HG03432 (cell line): Measurements from ENCODE around the gene SUPT20HL1.
"Not testable (repeated sequence)": the region's sequence is repeated elsewhere in the genome, so short reads cannot be mapped to it uniquely, and the experiment has no call there.

Source experiments
- ATAC-seq: cut with Tn5 transposase; IDR thresholded peaks from one replicate; pipeline ENCODE4 v1.9.1; 2021; ENCODE audit warnings: mild to moderate bottlenecking, moderate library complexity; ENCODE audit not compliant: unreplicated experiment

Gene SUPT20HL1

DNA sequence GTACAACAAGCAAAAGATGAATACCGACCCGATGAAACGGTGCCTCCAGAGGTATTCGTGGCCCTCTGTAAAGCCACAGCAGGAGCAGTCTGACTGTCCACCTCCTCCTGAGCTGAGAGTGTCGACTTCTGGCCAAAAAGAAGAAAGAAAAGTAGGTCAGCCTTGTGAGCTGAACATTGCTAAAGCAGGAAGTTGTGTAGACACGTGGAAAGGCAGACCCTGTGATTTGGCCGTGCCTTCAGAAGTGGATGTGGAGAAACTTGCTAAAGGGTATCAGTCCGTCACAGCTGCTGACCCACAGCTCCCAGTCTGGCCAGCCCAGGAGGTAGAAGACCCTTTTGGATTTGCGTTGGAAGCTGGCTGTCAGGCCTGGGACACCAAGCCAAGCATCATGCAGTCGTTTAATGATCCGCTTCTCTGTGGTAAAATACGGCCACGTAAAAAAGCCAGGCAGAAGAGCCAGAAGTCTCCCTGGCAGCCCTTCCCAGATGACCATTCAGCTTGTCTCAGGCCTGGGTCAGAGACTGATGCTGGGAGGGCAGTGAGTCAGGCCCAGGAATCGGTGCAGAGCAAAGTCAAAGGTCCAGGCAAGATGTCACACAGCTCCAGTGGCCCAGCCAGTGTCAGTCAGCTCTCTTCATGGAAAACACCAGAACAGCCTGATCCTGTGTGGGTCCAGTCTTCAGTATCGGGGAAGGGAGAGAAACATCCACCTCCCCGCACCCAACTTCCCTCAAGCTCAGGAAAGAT, 3.2 kb downstream of the SUPT20HL1 start:
- ATAC-seq: not testable (repeated sequence)

DNA sequence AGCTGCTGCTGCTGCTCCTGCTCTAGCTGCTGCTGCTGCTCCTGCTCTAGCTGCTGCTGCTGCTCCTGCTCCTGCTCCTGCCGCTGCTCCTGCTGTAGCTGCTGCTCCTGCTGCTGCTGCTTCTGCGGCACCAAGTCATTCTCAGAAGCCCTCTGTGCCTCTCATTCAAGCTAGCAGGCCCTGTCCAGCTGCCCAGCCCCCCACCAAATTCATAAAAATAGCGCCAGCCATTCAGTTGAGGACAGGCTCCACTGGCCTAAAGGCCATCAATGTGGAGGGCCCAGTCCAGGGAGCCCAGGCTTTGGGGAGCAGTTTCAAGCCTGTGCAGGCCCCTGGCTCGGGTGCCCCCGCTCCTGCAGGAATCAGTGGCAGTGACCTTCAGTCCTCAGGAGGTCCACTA, 3.9 kb downstream of the SUPT20HL1 start:
- ATAC-seq: no peak

DNA sequence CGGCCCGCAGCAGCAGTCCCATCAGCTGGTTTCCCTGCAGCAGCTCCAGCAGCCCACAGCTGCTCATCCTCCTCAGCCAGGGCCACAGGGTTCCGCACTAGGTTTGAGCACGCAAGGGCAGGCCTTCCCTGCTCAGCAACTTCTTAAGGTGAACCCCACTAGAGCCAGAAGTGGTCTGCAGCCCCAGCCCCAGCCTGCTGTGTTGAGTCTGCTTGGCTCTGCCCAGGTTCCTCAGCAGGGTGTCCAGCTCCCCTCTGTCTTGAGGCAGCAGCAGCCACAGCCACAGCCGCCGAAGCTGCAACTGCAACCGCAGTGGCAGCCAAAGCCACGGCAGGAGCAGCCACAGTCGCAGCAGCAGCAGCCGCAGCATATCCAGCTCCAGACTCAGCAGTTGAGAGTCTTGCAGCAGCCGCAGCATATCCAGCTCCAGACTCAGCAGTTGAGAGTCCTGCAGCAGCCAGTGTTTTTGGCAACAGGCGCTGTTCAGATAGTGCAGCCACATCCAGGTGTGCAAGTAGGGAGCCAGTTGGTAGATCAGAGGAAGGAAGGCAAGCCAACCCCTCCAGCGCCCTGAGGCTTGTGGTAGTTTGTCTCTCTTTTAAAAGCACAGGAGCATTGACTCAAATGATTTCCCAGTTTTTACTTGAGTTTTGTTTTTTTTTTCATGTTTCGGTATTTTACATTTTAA, 4.6 kb downstream of the SUPT20HL1 start:
- no peak for ATAC-seq

DNA sequence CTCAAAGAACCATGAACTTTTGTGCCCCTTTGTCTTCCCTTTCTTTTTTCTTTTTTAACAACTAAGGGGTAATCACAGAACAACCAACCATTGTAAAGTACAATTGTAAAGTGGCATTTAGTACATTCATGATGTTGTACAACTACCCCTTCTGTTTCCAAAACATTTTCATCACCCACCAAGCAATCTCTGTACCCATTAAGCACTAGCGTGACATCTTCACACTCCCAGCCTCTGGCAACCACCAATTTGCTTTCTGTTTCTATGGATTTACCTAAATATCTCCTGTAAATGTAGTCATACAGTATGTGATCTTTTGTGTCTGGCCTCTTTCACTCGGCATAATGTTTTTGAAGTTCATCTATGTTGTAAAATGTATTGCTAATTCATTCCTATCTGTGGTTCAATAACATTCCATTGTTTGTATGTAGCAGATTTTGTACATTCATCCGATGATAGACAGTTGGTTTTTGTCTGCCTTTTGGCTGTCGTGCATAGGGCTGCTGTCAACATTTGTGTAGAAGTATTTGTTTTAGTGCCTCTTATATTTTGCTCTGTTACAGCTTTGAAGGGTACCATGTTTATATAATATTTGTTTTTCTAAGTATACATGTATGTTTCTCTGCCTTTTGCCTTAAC, 6.4 kb downstream of the SUPT20HL1 start:
- ATAC-seq: not testable (repeated sequence)

DNA sequence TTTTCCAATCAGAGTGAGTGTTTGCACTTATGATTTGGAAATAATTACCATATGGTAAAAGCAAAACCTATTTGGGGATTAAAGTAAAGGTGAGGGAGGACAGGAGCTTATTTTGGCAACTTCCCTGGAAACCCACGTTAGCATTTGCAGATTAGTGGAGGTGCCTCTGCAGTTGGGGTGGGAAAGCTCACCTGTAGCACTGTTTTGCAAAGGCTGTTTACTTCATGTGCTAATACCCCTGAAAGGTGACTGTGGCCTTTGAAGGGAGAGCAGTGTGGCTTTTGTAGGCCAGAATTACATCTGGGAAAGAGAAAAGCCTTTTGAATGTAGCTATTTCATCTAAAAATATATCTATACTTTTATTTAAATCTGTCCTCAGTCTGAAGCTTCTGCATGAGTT, 9.4 kb downstream of the SUPT20HL1 start:
- ATAC-seq: no peak

DNA sequence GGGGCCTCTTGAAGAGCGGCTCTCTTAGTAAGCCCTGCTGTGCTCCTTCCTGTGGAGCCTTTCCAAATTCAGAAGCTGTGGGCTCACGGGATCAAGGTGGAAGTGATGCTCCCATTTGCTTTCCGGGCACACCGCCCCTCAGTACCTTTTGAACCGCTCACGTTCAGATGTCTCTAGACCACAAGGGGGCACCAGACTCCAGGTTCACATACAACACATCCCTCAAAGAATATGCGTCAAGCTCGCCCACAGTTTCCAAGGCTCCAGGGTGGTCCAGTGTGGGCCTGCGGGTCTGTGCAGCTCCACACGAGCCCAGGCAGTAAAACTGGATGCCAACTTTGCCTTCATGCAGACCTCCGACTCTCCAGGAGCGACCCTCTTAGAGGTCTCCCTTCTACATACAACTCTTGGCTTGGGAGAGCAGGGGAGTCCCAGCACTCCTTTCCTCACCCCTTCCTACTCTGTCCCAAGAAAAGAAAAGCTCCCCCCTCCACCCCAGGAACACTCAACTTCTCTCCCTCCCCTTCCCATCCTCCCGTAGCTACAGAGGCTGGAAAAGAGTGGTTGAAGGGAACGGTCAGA, 11.0 kb downstream of the SUPT20HL1 start:
- peak; percentile 74 for ATAC-seq

DNA sequence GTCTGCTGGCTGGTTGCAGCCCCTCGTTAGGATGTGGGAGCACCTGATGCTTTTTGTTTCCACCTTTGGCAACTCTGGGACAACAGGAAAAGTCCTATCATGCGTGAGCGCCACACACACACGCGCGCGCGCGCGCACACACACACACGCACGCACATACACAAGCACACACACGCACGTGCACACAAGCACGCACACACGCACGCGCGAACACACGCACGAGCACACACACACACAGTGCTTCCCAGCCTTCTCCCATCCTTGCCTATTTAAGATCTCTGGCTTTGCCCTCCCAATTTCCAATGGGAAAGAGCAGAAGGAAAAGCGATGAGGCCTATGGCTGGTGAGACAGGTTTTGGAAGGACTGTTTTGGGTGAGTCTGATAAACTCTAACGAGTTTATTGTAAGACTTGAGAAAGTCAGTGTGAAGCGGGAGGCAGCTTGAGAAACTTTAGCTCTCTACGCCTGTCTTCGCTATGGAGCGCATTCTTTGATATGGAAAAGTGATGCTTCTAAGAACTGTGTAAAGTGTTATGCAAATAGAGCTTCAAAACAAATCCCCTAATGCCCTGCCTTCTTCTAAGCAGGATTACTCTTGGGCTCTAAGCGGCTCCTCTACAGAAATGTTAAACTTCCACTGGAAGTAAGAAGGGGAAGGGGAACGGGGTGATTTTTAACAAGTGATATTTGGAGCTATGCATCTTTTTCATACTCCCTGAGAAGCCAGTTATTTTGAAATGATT, 11.8 kb downstream of the SUPT20HL1 start:
- no peak for ATAC-seq

DNA sequence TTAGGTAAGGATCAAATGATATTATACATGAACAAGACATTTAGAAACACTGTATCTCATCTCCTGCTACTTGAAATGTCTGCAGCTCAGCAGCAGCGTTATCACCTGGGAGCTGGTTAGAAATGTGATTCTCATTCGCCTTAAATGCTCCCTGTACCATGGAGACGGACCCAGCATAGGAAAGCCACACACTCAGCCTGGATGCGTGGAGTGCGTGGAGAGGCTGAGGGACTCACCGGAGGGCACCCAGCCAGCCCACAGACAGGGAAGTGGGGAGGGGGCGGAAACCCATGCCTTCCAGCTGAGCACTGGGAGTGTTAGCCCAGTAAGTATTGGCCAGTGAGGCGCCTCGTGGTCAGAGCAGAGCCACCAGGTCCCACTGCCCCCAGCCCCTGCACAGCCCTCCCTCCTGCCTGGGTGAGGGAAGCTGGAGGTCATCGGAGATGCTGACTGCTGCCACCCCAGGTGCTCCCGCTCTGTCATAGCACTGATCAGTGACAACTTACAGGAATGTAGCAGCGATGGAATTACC, 15.2 kb downstream of the SUPT20HL1 start:
- no peak for ATAC-seq

DNA sequence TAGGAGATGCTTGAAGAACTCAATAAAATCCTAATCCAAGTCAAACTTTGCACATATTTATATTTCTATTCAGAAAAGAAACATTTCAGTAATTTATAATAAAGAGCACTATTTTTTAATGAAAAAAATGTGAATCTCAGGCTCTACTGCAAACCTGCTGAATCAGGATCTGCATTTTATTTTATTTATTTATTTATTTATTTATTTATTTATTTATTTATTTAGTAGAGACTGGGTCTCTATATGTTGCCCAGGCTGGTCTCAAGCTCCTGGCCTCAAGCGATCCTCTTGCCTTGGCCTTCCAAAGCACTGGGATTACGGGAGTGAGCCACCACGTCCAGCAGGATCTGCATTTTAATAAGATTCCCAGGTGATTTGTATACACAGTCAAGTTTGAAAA, 16.0 kb downstream of the SUPT20HL1 start:
- no peak for ATAC-seq

DNA sequence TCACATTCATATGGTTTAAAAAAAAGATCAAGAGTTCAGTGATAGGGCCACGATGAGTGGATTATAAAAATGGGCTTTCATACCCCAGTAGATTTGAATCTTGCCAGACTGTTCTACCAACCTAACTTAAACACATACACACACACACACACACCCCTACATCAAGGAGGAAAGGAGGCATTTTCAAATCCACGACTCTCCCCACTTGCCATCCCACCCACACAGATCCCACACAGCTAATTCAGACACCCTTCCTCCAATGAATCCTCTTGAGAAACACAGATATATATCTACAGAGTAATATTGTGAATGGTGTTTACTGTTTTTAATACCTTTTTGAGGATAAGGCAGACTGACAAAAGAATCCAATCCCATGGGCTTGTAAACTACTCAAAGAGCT, 16.8 kb downstream of the SUPT20HL1 start:
- ATAC-seq: no peak

DNA sequence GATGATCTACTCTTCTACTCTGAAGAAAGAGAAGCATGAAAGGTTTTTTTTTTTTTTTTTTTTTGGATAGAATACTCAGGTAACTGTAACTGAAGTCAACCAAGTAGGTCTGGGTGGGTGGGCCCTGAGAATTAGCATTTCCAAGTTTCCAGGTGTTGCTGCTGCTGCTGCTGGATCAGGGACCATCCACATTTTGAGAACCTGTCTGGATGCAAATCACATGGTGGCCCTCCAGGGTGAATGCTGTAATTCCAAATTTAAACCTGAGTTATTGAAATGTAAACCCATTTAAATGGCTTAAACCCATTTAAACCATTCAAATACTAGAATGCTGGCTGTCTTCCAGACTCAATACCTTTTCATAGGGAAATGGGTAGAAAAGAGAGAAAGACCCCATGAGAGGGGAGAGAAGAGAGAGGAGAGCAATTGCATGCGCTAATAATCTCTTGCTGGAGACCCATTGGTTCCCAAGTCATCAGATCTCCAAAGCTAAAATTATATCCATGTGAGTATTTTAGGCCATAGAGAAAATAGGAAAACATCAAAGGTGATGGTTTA, 17.6 kb downstream of the SUPT20HL1 start:
- ATAC-seq: no peak

DNA sequence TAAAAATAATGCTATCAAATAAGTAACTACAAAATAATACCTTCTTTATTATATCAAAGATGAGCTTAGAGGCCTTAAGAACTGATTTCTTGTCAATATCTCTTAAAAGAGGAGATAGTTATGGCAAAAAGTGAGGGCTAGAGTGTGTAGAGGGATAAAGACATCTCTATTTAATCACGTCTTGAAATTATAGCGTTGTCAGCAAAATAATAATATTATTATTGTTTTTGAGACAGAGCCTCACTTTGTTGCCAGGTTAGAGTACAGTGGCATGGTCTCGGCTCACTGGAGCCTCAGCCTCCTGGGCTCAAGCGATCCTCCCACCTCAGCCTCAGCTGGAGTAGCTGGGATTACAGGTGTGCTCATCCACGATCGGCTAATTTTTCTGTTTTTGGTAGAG, 18.3 kb downstream of the SUPT20HL1 start:
- ATAC-seq: no peak

DNA sequence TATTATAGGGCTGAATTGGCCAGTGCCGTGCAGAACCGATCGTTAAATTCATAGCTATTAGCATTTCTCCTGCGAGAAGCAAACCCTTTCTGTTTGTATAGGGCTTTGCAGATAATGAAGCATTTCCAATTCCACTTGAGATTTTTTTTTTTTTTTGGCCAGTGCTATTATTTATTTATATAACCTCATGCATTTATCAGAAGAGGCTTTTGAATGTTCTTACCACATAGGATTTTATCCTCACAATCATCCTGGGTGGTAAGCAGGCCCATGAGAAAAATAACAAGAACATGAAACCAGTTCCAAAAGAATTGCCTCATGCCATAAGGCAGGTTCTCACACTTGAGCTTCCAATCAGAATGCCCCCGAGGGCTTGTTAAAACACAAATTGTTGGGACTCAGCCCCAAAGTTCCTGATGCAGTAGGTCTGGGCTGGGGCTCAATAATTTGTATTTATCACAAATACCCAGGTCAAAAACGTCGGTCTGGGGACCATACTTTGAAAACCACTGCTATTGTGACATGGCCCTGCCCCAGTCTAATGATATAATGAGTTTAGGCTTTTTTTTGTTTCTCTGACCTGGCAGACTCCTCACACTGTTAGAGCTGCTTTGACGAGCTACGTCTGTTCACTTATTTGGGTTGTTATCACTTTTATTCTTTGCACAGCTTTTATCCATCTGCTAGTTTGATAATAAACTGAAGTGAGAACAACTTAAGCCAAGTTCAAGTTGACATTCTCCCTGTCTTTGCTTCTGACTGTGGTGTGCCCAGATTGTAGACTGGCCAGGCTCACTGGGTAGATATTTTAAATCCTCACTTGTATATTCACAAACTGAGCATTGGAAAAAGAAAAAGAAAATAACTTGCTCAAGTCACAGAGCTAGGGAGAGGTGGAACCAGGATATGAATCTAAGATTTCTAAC, 20.1 kb downstream of the SUPT20HL1 start:
- no peak for ATAC-seq

DNA sequence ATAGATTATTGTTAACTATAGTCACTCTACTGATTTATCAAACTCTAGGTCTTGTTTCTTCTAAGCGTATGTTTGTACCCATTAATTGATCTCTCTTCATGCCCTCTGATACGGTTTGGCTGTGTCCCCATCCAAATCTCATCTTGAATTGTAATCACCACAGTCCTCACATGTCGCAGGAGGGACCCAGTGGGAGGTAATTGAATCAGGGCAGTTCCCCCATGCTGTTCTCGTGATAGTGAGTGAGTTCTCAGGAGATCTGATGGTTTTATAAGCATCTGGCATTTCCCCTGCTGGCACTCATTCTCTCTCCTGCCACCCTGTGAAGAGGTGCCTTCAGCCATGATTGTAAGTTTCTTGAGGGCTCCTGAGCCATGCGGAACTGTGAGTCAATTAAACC, 21.9 kb downstream of the SUPT20HL1 start:
- not testable (repeated sequence) for ATAC-seq

DNA sequence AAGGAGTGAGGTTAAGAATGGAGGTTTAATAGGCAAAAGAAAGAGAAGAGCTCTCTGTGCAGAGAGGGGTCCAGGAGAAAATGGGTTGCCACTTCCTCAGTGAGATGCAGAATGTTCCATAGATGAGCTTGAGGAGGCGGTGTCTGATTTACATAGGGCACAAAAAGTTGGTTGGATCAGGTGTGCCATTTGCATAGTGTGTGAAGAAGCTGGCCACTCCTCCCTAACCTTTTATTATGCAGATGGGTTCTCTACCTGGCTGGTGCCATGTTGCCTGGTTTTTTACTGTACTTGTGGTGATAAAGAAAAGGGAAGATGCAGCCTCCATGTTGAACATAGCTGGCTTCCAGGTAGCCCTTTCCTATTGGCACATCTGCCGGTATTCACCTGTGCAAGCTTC, 27.3 kb downstream of the SUPT20HL1 start:
- no peak for ATAC-seq

DNA sequence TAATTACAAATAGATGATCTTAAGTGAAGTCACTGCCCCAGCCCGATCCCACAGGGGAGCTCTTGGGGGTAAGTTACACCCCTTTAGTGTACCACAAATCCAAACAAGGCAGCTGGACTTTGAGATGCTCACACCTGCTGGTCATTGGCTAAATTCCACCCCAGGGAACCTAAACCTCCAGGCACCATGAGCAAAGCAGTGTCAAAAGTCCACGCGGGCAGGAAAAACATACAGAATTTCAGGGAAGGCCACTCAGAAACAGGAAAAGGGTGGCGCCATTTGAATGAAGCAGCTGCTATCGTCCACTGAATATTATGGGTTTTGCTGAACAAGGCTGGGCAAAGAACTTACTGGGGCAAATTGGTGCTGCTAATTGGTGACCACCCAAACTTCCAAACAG, 30.9 kb downstream of the SUPT20HL1 start:
- ATAC-seq: no peak

DNA sequence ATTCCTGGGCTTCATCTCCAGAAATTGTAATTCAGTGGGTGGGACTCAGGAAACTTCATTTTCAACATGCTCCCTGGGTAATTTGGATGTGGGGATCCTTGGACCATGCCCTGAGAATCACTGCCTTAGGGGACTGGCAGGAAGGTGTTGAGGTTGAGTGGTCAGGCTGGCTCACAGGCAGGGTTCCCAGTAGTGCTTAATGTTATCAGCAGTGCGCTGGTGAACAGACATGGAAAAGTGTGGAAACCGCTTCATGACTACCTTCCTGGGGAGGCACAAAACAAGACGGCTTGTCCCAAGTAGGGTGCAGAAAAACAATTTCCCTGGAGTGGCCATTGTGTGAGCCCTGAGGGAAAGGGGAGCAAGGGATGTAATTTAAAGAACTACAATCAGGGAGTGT, 31.4 kb downstream of the SUPT20HL1 start:
- ATAC-seq: no peak

DNA sequence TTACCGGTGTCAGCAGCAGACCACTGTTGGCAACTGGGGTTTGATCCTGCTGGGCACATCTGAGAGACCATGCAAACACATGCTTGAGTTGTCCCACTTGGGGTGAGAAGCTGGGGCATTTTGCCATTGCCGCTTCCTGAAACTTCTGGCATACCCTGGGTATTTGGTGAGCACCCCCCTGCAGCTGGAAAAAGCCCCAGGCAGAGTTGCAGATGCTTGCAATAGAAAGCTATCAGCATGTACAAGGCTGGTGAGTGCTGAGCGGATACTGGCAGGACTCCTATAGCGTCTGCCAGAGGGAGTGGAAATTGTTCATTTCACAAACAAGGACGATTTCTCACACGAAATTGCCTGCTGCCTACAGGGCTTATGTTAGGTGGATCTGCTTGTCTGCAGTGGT, 32.3 kb downstream of the SUPT20HL1 start:
- ATAC-seq: no peak

DNA sequence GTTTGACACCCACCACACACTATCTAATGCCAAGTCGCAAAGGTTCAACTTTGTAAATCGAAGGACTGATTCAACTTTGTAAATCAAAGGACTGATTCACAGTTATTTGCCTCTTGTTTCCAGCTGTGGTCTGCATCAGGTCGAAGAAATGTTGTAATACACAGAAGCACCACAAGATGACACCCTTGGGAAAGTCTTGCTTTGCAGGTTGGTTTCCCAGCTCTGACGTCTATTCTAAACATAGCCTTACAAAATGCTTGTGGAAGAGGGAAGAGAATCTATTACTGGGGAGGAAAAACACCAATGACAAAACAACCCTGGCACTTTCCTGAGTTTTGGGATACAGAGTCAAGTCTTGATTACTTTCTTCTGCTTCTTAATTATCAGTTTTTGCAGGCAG, 35.3 kb downstream of the SUPT20HL1 start:
- ATAC-seq: peak; percentile 69
